Muscle of back (tissue), 11 donors: ENCODE measurements around the gene FIBCD1. TPM values are rescaled to one million over a fixed set of nuclear protein-coding genes. Genes with fewer than 3 reads are reported as not detected.
"Not testable (repeated sequence)": the region's sequence is repeated elsewhere in the genome, so short reads cannot be mapped to it uniquely, and the experiment has no call there.

Source experiments
- DNase-seq, 3 donors: peaks; one replicate each; pipeline versions ENCODE4 v3.0.0 to v3.0.0-alpha.2; 2013
- polyA plus RNA-seq, 10 donors: library from polyadenylated mRNA; unstranded; fragments of 120-200 nt; gene quantifications; one replicate each; pipeline ENCODE4 v1.2.1, GENCODE V29; 2013; ENCODE audit not compliant: insufficient read length in 10 of 10

Gene FIBCD1
- polyA plus RNA-seq, 10 donors: 0.12 to 0.22 TPM; not detected in 8

DNA sequence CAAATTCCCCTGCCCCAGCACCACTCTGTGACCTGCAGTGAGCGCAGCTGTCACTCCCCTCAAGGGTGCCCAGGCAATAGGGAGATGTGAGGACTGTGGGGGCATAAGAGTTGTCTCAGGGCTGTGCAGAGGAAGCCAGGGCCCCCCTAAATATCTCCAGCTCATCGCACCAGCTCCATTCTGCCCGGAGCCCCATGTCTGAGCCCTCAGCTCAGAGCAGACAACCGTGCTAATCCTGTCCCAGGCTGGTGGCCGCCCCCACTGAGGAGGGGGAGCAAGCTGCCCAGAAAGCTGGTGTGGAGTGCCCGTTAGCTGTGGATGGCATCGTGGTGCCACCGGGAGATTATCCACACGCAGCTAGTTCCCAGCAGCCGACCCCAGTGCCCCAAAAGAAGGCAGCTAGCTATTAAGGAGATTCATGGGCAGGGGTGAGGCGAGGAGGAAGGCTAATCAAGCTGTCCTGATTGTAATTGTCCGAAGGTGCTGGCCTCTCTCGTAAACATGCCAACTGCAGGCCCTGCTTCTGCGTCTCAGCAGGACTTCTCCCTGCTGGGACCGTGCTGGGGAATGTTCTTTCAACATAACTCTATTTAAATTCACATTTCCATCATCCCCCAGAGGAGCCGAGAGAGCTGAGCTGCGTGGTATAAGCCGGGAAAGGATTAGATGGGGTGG lies 17.0 kb upstream of the FIBCD1 start:
- DNase-seq: peak in 1 of 3 donors; percentile 14

- not testable (repeated sequence) for DNase-seq
These were observed 15.9 kb upstream of the FIBCD1 start for GRCh38 chr9:130954925-130955324.

DNA sequence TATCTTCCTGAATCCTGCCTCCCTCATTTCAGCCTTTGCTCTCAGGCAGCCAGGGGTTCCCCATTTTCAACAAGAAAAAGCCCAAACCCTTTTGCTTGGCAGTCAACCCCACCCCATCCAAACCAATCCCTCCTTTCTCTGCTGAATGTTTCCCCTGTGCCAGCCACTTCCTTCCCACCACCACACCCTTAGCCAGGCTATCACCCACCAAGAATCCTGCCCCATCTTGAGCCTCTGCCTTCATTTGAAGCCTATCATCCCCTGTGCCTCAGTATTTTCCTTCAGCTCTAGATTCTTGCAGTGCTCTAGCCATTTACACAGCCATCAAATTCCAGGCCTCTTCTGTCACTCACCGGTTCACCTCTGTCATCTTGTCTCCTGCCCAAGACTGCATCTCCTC lies 15.3 kb upstream of the FIBCD1 start:
- DNase-seq: no peak

GRCh38 chr9:130952065-130952762 lies 13.2 kb upstream of the FIBCD1 start:
- no peak for DNase-seq

GRCh38 chr9:130950039-130950311 lies 10.9 kb upstream of the FIBCD1 start:
- DNase-seq: no peak

- no peak for DNase-seq
These were observed 10.4 kb upstream of the FIBCD1 start for GRCh38 chr9:130949188-130950038.

DNA sequence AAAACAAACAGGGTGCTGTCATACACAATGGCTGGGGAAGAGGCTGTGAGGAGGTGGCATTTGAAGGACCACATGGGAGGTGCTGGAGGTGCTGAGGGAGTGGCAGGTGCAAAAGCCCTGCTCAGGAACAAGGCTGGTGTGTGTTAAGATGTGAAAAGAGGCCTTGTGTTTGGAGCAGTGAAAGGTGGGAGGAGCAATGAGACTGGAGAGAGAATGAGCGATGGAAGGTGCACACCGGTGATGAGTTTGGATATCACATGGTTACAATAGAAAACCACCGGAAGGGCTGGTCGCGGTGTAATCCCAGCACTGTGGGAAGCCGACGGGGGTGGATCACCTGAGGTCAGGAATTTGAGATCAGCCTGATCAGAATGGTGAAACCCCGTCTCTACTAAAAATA lies 9.2 kb upstream of the FIBCD1 start:
- DNase-seq: no peak

DNA sequence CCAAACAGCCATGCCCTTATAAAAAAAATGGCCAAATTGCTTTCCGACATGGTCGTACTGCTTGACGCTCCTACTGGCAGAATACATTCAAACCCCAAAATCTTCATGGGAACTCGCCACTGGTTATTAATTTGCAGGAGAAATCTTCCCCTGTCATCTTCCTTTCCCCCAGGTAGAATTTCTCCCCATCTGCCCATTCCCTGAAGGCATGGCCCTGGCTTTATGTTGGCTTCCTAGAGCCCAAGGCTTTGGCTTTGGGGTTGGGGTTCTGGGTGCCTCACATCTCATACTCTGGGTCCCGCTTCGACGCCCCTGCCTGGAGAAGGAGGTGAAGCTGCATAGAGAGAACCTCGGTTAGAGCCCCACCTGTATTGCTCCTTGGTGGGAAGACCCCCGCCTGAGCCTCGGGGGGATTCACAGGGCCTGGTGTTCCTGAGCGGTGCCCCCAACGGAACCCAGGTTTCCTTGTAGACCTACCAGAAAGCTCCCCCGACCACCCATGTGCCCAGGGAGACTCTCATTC lies 8.6 kb upstream of the FIBCD1 start:
- no peak for DNase-seq

DNA sequence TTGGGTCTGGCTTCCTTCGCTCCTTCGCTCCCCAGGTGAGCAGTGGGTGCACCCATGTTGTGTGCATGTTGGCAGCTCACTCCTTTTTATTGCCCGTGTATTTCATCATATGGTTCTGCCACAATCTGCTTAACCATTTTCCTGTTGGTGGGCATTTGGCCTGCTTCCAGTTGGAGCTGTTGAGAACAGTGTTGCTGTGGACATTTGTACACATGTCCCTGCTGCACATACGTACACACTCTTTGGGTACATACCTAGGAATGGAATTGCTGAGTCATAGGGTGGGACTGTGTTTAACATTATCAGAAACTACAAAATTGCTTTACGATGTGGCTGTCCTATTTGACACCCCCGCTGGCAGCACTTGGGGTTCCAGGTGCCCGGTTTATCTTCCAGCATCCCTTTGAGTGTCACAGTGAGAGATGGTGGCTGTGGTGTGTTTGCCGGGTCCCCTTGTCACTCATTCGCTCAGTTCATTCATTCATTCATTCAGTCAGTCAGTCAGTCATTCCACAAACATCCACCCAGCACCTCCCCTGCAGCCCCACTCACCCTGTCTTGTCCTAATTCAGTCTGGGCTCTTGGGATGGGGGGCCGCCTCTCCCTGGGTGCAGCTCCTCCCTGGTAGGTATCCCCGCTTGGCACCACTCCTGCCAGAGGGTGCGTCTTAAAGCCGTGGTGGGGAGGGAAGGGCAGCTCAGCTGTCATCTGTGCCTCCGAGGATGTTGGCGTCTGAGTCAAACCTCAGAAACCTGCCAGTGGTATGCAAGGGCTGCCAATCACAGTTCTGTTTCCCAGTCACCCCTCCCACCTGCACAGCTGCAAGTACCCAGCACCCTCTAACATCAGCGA lies 7.9 kb upstream of the FIBCD1 start:
- DNase-seq: no peak

DNA sequence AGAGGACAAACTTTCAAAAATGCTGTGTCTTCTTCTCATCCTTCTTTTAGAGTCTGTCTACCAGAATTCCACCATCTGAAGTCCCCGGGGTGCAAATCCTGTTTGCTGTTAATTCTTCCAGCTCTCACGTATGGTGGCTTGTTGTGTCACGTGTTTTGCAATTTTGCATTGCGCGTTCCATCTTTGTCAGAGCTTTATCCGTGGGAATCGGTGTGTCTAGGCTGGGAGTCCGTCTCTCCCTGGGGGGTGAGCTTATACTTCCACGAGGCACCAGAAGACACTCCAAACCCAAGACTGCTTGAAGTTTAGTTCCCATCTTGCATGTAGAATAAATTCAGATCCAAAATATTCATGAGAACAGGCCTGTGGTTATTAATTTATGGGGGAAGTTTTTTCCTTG lies 6.1 kb upstream of the FIBCD1 start:
- no peak for DNase-seq

- DNase-seq: no peak
These were observed 5.5 kb upstream of the FIBCD1 start for GRCh38 chr9:130944510-130945058.

DNA sequence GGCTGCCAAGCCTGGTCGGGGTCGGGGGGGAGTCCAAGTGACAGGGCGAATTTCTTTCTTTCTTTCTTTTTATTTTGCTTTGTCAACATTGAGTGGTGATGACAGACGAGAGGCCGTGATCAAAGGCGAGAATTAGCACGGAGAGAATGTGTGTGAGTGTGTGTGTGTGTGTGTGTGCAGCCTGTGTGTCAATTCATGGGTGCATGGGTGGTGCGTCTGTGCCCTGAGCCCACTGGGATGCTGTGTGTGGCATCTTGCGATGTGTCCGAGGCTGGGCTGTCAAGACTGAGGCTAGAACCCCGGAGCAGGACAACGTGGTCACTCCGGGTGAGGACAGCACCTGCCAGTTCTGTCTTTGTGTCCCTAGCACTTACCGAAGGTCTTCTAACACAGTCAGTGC lies 4.7 kb upstream of the FIBCD1 start:
- no peak for DNase-seq

DNA sequence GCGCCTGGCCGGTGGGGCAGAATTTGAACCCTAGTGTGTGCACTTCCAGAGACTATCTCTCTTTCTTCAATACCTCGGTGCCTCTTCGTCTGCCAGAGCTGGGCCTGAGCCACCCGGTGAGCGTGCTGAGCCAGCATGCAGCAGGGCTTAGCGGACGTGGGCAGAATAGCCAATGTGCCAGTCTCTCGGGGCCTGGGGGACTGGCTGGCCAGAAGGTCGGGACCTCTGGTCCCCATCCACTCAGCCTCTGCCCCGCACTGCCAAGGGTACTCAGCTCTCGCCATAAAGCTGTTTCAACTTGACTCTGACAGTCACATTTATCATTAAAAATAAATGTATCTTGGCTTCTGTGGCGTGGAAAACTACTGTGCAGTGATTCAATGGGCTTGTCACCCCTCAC lies 4.2 kb upstream of the FIBCD1 start:
- DNase-seq: no peak

DNA sequence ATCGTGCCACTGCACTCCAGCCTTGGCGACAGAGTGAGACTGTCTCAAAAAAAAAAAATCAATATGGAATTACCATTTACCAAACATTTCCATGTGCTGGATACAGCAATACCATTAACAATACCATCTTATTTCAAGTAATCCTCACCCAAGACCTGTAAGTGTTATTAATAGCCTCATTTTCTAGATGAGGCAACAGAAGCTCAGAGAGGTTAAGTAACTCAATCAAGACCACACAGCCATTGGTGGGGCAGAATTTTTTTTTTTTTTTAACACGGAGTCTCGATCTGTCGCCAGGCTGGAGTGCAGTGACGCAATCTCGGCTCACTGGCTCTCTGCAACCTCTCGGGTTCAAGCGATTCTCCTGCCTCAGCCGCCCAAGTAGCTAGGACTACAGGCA lies 3.6 kb upstream of the FIBCD1 start:
- DNase-seq: no peak

DNA sequence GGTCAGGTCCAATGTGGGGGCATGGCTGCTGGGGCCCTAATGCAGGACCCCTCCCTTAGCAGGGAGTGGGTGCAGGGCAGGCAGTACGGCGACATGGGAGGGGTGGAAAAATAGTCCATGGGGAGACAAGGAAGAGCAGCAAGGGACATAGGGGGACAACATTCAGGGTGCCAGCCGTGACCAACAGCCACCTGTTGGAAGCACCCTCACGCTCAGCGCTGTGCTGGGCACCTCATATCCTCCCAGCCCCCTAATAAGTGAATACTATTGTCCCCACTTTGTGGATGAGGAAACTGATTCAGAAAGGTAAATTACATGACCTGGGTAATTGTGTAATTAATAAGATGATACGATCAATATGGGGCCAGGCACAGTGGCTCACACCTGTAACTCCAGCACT lies 3.0 kb upstream of the FIBCD1 start:
- DNase-seq: no peak

- DNase-seq: peak in 1 of 3 donors; percentile 75
These were observed 1.9 kb upstream of the FIBCD1 start for GRCh38 chr9:130940693-130941576.

DNA sequence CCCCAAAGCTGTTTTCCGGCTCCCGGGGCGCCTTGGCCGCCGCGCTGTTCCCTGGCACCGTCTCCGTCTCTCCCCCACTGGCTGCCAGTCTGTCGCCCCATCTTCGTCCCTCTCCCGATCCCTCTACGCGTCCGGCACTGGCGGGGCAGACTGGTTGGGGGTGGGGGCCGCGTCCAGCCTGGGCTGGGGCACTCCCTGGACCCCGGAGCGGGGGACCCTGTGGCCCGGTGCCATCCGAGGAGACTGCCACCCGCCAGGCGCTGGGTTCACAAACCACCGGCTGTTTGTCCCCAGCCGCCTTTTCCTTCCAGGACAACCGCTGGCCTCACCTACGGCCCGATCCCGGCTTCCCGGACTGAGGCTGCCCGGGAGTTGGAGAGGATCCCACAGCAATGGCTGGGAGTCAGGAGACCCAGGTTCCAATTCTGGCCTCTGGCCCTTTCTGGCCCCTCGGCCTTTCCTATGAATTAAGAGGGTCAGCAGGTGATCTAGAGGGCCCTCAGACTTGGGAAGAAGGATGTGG lies 1.0 kb upstream of the FIBCD1 start:
- DNase-seq: no peak

DNA sequence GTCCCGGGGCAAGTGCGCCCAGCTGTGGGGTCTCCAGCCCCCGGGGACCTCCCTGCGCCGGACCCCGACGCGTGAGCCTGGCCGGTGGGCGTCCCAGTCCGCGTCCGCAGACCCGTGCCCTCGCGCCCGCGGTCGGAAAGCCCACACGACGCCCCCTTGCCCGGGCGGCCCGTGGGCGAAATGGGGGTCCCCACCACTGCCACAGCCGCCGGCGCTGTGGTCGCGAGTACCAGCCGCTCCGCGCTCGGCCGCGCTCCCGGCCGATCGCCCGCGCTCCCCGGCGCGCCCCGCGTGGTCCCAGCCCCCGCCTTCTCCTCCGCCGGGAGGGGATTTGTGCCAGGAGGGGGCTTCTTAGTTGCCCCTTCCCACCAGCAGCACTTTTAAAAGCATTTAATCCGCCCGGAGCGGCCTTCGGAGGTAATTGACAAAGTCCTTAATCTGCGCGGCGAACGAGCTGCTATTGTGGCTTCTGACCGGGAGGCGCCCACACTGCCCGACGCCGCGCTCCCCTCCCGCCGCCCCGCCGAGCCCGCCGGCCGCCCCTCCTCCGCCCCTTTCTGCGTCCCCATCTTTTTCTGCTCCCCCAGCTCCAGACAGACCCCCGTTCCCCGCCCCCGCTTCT lies 469 bp upstream of the FIBCD1 start:
- no peak for DNase-seq

- no peak for DNase-seq
These were observed 829 bp downstream of the FIBCD1 start for GRCh38 chr9:130938184-130938651.
